Measurements from ENCODE around the gene GDPD5.

DNA sequence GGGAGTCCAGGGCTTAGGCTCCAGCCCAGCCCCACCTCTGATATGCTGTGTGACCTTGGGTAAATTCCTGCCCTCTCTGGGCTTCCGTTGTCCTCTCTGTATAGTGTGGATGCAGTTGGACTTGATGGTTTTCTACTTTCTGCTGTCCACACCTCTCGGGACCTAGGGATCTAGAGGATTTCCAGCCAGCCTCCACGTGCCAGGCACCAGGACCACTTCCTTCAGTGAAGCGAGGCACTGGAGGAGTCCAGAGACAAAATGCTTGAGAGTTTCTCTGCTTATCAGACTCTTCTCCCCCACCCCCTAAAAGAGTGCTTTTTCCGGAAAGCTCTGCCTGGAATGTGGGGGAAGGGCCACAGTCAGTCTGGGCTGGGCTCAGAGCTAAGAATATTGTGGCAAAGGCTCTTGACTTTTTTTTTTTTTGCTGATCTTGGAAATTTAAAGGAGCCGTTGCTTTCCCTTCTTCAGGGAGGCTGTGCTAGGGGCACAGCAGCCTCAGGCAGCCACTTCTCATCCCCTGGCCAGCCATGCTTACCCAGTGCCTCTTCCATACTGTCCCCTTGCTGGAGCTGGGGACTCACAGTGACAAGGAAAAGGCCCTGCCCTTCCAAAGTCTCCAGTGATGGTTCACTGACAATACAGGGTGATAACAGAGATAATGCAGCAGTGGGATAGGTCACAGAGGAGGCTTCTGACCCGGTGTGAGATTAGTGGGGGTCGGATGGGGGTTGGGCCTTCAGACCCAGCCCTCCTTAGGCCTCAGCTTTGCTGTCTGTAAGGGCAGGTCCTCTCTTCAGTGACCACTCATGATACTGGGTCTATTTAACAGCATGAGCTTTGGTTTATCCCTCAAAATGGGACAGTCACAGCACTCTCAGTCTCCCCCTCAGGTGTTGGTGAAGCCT lies 33.5 kb upstream of the GDPD5 start:
- TF ChIP-seq, protein P1, sequence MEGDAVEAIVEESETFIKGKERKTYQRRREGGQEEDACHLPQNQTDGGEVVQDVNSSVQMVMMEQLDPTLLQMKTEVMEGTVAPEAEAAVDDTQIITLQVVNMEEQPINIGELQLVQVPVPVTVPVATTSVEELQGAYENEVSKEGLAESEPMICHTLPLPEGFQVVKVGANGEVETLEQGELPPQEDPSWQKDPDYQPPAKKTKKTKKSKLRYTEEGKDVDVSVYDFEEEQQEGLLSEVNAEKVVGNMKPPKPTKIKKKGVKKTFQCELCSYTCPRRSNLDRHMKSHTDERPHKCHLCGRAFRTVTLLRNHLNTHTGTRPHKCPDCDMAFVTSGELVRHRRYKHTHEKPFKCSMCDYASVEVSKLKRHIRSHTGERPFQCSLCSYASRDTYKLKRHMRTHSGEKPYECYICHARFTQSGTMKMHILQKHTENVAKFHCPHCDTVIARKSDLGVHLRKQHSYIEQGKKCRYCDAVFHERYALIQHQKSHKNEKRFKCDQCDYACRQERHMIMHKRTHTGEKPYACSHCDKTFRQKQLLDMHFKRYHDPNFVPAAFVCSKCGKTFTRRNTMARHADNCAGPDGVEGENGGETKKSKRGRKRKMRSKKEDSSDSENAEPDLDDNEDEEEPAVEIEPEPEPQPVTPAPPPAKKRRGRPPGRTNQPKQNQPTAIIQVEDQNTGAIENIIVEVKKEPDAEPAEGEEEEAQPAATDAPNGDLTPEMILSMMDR (conservative IDR thresholded peaks at IDR 0.05): no peak
- TF ChIP-seq ZFX (IDR thresholded peaks at IDR 0.05): no peak

All from C4-2B (cell line).